HT1080 (cell line): Measurements from ENCODE around the gene PFKM. TPM values are rescaled to one million over a fixed set of nuclear protein-coding genes. Genes with fewer than 3 reads are reported as not detected.

Source experiments
- DNase-seq: peaks from one replicate; pipeline ENCODE4 v3.0.0-alpha.2; 2015; ENCODE audit warnings: low read depth
- total RNA-seq: library from RNA; depleted of rRNA; stranded (reverse); fragments of >200 nt; shearing (Covaris generic); gene quantifications from 2 replicates; pipeline ENCODE4 v1.2.3, GENCODE V29; 2014

Gene PFKM
- total RNA-seq, 1 experiment from 2014 or later: 60.9 TPM

DNA sequence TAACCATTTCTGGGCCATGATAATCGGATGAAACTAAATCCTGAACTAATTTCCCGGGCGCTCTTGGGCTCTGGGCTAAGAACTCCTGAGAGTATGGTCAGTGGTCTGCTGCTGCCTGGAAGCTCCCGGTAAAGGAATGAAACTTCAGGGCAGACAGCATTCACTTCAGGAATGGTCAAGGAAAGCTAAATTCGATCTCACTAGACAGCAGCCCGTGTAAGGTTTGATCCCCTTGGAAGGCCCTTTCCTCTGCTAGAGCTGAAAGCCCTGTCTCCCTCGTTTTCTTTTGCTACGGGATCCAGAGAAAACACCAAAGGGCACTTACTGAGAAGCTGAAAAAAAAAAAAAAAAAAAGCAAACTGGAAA lies 37.5 kb downstream of the PFKM start:
- DNase-seq: no peak

DNA sequence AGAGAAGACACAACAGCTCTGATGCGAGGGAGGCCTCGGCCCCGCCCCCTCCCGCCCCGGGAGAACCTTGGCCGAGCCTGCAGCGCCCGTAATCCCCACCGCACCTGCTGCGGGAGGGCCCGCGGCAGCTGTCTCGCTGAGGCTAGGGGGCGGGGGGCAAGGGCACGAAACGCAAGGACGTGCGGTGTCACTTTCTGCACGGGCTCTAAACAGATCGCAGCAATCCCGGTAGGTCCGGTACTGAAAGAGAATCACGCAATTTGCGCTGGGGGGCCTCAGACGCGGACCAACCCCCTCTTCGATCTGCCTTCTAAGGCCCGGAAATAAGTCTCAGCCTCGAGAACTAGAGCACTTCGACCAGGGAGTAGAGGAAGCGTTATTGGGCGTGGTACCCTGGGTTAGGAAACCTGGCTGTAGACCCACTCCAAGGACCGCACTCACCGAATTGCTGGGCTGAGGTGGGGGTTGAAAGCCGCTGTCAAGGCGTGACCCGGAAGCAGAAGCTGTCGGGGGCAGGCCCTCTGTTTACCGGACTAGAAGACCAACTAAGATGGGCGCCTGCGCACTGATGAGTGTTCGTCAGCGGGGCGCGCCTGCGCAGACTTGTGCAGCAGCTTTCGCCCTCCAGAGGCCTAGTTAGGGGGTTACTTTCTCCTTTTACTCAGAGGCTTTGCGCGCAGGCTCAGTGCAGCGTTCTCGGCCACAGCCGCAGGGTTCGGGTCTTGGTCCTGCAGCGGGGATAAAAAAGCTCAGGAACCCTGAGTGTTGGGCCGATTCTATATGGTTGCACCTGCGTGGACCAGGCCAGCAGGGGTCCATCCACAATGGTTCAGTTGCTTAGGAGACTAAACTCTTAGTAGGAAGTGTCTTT lies 38.1 kb downstream of the PFKM start, which contains the start of gene ASB8:
Gene ASB8, minus strand, starts transcription at position 498 of the 871 bp plus-strand sequence. CDS start 4,019 bp downstream, outside the sequence.
- peak; percentile 98 for DNase-seq

DNA sequence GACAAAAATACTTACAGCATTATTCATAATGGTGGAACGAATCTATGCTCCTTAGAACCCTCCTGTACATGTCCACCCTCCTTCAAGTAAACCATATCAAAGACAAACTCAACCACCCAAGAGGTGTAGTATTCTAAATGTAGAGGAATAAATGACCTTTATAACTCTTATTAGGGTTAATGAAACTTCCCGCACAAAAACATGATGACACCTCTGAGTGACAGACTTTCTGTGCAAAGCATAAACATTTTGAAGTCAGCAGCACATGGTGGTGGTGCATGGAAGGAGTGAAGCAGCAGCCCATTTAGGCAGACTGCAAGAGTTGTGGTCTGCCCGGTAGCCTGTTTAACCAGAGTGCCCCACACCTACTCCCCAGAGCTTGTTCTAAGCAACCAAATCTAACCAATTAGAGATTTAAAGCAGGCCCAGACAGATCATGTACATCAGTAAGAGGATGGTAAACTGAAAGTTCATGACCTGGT lies 38.8 kb downstream of the PFKM start:
- no peak for DNase-seq

DNA sequence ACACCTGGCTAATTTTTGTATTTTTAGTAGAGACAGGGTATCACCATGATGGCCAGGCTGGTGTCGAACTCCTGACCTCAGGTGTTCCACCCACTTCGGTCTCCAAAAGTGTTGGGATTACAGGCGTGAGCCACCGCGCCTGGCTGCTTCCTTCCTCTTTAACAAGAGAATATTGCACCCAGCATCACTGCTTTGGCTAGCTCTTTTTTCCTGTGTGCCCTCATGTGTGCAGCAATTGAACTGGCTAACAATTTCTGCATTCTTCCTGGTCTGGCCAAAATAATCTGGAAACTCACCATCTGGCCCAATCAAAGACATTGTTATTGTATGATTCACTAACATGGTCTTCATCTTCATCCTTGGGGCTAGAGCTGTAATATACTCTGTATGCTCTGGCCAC lies 40.9 kb downstream of the PFKM start:
- peak; percentile 32 for DNase-seq

DNA sequence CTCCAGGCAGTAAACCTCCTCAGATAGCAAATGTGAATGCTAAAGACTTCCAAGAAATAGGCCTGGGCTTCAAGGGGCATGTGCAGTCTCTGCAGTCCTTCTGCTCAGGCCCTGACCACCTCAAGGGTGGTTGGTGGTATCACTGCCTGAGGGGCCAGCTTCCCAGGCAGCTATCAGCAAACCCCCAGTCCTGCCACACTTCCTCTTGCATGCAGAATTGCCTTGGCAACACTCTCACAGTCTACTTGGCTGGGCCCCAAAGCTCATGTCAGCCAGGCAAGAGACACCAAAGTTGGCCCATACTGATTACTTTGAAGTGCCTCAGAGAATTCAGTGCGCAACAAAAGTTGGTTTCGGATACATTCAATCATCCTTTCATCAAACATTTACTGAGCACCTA lies 41.6 kb downstream of the PFKM start:
- no peak for DNase-seq

- no peak for DNase-seq
These were observed 44.1 kb downstream of the PFKM start for GRCh38 chr12:48163150-48163747.

DNA sequence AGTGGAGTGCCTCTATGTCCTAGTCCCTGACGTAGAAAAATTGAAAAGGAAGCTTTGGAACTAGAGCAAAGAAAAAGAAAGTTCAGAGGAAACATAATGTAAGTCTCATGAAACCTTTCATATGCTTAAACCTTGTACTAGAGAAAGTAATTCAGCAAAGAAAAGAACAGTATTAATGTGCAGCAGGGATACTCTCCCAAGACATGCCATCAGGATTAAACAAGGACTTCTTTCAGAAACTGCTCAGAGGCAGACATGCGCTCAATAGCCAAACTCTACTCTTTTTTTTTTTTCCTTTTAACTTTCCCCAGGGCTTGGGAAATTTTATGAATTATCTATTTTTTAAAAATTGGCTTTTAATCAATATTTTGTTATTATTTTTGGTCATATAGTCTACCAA lies 45.3 kb downstream of the PFKM start:
- no peak for DNase-seq

GRCh38 chr12:48165089-48165981 lies 46.2 kb downstream of the PFKM start:
- no peak for DNase-seq

- DNase-seq: no peak
These were observed 49.8 kb downstream of the PFKM start for GRCh38 chr12:48169011-48169410.

DNA sequence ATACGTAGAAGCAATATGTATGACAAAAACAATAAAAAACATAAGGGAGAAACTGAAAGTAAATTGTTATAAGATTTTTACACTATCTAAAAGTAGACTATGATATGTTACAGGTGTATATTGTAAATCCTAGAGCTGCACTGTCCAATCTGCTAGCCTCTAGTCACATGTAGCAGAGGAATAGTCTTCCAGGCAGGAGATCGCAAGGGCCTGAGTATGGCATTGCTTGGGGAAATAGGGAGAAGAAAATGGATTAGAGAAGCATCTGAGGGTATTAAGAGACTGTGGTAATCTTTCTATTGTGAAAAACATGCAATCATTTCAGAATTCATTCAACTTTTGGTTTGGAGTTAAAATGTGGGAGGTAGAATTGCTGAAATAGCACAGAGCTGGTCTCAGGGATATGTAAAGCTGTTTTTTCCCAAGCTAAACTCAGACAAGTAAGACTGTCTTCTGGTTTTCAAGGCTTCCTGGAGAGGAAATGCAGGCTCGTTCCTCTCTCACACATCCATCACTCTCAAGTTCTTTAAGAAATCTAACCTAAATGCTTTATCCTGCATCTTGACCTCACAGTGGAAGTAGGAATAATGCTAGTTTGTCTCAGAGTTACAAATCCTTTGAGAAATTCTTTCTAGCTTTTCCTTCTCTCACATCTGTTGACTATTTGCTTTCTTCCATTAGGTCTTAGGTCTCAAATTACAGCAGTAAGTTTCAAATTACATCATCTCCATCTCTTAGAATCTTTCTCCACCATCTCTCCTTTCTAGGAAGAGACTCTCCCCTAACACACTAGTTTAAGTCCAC lies 56.7 kb downstream of the PFKM start:
- no peak for DNase-seq

DNA sequence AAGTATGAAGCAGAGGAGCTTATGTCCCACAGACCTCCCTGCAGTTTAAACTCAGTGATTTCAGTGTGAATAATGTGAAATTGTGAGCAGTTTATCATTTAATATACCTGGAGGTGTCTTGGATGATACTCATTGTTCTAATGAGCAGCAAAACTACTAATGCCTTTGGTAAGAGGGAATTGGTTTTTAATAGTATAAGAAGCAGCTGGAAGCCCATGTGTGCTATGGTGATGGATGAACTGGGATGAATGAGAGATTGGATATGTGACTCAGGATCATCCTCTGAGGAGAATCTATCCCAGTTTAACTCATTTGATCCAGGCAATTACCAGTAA lies 57.2 kb downstream of the PFKM start:
- DNase-seq: no peak

DNA sequence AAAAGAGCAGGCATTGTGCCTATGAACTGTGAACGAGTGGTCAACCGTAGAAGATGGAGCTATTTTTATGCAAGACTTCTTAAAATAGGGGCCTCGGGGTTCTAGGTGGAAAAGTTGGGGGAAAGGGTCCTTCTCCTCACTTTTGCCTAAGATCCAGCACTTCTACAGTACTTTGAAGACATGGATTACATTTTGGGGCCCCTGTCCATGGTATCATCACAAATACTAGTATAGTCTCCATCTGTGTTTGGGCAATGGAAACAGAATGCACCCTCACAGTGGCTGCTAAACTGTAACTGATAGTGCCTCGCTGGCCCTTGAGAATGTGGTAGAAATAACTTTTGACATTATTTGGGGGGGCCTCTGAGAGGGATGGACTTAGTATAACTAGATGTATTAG lies 58.8 kb downstream of the PFKM start:
- DNase-seq: no peak

GRCh38 chr12:48179466-48179865 lies 60.3 kb downstream of the PFKM start:
- DNase-seq: no peak

DNA sequence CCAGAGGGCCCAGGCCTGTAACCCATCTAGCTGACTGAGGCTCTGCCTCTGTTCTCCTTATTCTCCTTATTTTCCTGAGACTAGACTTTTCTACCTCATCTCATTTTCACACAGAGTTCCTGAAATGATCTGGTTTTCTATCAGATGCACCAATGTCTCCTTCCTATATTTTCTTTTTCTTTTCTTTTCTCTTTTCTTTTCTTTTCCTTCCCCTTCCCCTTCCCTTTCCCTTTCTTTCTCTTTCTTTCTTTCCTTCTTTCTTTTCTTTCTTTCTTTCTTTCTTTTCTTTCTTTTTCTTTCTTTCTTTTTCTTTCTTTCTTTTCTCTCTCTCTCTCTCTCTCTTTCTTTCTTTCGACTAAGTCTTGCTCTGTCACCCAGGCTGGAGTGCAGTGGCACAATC lies 61.3 kb downstream of the PFKM start:
- no peak for DNase-seq

GRCh38 chr12:48180857-48181495 lies 61.8 kb downstream of the PFKM start:
- DNase-seq: no peak

DNA sequence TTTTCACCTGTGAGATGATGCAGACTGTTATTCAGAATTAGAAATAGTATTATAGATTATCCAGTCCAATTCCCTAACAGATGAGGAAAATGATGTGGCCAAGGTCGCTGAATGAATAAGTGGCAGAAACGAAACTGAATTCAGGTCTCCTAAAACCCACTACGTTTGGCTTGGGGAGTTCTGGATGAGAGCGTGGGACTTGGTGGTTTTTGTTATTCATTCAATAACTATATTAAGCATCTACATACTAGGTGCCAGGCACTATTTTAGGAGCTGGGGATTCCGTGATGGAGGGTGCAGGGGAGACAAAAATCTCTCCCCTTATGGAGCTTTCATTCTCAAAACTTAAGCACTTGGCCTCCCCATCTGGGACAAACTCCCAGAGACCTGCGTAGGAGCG lies 63.5 kb downstream of the PFKM start:
- DNase-seq: no peak

- DNase-seq: peak; percentile 80
These were observed 64.1 kb downstream of the PFKM start, which contains the start of gene CCDC184 for GRCh38 chr12:48183091-48183875. CCDC184 (plus strand) TSS chr12:48183644; CDS start chr12:48184123, 479 bp downstream.

DNA sequence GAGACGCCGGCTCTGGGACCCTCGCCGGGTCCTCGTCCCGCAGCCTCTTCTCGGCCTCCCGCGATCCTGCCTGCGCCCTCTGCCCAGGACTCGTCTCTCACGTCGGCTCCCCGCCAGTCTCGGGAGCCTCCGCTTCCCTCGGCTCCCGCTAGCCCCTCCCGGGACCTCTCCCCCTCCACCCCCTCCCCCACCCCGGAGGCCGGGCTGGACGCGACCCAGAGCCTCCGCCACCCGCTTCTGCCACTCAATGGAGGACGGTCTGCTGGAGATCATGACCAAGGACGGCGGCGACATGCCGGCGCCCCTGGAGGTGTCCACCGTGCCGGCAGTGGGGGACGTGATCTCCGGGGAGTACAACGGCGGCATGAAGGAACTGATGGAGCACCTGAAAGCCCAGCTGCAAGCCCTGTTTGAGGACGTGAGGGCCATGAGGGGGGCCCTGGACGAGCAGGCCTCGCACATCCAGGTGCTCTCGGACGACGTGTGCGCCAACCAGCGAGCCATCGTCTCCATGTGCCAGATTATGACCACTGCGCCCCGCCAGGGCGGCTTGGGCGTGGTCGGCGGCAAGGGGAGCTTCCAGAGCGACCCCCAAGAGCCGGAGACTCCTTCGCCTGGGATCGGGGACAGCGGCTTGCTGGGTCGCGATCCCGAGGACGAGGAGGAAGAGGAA lies 64.8 kb downstream of the PFKM start:
- no peak for DNase-seq

DNA sequence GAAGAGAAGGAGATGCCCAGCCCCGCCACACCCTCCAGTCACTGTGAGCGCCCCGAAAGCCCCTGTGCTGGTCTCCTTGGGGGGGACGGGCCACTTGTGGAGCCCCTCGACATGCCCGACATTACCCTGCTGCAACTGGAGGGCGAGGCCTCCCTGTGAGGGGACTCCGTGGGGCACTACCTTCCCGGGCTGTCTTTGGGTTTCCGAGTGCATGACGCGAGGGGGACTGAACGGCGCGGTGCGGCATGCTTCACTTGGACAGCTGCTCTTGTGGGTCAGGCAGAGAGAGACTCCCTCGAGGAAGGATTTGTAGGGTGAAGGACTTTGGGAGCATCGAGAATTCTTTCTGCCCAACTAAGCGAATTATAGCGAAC lies 65.4 kb downstream of the PFKM start:
- no peak for DNase-seq
